ENCODE measurements around the gene EHBP1.
"Not testable (repeated sequence)": the region's sequence is repeated elsewhere in the genome, so short reads cannot be mapped to it uniquely, and the experiment has no call there.

EHBP1 gene

DNA sequence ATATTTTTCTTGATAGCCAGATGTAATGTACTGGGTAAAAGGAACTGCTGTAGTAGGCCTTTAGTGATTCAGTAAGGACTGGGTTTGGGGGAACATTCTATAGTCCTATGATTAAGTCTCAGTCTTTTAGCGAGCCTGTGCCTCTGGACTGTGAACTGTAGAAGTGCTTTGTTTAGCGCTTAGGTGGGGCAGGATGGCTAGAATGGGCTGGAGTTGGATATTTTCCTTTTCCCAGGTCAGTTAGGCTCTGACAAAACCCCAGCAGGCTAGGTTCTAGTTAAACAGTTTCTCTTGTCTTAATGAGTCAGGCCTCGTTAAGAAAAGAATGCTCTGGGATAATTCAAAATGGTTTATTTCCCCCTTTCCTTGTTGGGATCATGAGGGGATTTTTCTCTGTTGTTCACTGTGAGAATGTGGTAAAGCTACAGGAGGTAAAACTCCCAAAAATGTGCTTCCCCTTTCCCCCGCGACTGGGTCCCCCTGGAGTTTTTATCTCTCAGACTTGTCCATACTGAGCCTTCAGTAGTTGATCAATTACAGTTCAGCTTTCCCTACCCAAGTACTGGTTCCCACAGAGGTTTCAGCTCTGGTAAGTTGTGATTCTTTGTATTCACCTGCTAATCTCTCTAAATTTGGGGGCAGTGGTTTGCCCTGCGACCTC, 31.5 kb downstream of the EHBP1 start:
- no peak for DNase-seq

DNA sequence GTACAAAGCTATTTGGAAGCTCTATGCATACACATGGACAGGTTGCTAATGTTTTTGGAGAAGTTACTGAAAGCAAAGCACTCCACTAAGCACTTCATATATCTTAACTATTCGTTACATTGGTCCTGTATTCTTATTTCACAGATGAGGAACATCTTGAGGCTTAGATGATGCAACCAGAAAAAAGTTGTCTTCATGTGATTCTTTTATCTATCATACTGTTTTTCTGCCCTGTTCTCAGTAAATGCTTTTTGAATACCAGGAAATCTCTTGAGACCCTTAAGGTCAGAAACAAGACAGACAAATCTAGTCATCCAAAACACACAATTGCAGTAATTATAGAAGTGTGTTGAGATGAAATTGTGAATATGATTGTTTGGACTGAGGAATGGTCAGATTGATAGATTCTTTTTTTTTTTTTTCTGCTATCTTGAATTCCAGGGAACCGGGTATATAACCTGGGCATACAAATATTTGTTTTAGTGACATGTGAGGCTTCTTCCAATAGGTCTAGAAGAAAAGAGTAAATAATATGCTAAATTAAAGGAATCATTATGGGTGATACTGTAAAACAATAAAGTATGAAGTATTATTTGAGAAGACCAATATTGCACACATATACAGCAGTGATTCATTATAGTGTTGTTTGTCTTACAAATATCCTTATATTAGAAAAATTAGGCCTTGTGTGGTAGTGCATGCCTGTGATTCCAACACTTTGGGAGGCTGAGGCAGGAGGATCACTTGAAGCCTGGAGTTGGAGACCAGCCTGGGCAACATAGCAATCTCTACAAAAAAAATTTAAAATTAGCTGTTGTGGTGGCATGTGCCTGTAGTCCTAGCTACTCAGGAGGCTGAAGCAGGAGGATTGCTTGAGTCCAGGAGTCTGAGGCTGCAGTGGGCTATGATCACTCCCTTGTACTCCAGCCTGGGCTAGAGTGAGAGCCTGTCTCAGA, 33.7 kb downstream of the EHBP1 start:
- DNase-seq, result no peak

DNA sequence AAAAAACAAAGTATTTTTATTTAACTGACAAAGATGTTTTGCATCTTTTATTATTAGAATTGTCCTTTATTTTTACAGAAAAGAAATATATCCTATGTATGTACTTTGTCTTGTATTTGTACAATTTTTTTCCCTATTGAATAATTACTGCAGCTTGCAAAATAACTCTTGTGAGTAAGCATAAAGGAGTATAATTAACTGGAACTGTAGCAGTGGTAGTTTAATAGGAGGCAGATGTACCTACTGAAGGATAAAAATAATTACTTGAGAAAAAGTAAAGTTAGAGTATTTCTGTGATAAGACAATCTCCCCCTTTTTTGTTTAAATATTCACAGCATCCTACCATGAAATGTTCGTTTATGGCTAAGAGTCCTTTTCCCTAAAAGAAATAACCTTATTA, 34.7 kb downstream of the EHBP1 start:
- no peak for DNase-seq

DNA sequence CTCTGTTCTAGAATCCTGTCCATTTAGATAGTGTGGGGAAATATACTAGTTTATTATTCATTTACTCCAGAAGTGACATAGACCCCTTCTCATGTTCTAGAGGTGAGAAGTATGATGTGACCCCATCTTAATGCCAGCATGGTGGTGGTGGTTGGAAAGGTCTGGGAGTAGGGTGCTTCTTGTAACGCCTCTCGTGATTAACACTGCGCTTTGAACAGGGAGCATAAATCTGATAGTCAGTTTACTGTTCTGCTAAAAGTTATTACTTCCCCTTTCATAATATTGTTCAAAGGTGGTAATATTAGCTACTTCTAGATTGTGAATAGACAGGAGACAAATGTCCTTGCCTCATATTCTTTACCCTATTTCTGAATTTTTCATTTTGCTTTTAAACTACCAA, 35.6 kb downstream of the EHBP1 start:
- no peak for DNase-seq

DNA sequence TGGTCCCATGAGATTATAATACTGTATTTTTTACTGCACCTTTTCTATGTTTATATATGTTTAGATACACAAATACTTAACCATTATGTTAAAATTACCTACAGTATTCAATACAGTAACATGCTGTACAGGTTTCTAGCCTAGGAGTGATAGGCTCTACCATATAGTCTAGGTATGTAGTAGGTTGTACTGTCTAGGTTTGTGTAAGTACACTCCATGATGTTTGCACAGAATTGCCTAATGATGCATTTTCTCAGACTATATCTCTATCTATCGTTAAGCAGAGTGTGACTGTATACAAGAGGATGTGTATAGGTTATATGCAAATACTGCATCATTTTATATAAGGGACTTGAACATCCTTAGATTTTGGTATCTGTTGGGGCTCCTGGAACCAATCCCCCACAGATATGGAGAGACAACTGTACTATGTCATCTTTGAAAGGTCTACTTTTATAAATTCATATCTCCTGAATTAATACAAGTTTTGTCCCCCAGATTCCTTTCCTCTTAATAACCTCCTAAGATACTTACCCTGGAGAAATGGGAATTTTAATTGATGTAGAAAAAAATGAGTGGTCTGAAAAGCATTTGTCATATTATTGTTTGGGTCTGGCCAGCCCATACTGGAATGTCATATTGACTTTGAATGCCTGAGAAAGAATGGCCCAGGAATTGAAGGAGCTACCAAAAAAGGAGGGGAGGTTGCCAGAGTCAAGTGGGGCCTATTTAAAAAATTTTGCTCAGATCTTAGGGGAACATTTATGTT, 36.6 kb downstream of the EHBP1 start:
- DNase-seq, result no peak

DNA sequence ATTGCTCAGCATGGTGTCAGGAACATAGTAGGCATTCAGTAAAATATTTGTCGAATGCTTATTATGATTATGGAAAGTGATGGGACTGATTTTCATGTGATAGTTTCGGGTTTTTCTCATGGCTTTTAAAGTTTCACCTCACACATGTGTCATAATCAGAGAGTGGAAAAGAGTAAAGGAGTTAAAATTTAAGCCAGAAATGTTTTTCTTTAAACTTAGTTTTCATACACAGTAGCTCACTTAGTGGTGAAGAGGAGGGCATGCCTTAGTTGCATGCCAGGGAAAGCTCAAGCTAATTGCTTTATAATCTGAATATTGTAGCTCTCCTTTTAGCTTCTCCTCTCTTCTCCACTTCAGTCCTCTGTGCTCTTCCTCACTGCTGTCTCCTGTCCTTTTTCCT, 38.0 kb downstream of the EHBP1 start:
- no peak for DNase-seq

DNA sequence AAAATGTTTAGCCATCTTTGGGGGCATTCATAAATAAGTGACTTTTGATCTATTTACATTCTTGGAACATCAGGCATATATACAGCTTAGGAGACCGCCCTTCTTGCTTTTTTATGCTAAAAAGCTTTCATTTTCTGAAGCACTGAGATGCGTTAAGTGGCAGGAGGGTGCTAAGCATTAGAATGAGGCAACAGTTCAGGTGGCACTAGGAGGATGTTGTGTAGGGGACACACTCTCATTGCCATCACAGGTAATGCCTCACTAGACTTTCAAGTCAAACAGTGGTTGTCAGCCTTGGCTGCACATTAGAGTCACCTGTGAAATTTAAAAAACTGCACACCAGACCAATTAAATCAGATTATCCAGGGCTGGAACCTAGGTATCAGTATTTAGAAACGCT, 39.1 kb downstream of the EHBP1 start:
- DNase-seq, result no peak

DNA sequence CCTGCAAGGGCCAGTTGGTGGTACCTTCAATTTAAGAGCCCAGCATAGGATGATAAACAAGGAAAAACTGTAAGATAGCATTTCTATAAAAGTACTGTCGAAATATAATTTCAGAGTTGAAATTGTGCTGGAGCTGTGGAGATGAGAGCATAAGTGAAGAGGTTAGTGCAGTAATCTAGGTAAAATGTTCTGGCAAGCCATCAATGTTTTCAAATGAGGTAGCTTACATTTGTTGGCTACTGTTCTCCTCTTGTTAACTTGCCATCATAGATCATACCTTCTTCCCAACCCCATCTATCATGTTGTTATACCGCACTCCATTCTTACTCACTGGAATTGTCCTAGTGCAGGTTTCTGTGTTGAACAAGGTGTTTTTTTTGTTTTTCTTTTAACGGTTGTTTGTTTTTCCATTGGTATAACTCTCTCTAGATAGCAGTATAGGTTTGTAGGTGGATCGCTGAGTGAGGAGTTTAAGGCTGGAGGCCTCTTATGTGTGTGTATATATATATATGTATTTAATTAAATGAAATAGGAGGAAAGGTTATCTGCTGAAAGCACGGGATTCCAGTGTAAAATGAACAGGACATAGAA, 40.5 kb downstream of the EHBP1 start:
- DNase-seq, result no peak

DNA sequence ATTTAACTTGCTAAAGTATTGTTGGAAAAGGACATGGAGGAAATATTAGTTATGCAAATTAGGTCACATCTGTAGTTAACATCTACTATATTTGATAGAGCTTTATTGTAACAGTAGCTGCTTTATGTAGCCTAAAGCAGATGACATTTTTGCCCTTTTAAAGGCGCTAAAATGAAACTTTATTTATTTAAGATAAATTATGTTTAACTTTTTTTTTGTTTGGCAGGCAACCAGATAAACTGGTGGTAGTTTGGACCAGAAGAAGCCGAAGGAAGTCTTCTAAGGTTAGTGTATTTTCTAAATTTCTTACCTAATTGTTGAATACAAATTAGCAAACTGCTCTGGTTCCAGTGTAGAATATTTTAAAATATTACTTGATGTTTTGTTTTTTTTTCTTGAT, 41.7 kb downstream of the EHBP1 start:
- no peak for DNase-seq

DNA sequence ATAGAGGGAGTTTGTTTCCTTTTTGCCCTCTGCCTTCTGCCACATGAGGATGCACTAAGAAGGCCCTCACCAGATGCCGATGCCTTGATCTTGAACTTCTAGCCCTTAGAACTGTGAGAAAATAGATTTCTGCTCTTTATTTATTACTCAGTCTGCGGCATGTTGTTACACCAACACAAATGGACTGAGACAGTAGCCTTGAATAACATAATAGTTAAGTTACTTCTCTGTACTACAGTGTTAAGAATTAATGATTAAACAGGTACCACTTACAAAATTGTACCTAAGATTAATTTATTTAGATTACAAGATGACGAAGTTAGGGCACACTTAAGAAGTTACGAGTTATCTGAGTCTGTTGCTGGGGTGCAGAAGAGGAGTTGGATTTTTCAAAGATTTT, 42.4 kb downstream of the EHBP1 start:
- no peak for DNase-seq

DNA sequence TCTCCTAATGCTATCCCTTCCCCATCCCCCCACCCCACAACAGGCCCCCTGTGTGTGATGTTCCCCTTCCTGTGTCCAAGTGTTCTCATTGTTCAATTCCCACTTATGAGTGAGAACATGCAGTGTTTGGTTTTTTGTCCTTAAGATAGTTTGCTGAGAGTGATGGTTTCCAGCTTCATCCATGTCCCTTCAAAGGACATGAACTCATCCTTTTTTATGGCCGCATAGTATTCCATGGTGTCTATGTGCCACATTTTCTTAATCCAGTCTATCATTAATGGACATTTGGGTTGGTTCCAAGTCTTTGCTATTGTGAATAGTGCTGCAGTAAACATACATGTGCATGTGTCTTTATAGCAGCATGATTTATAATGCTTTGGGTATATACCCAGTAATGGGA, 43.6 kb downstream of the EHBP1 start:
- not testable (repeated sequence) for DNase-seq

DNA sequence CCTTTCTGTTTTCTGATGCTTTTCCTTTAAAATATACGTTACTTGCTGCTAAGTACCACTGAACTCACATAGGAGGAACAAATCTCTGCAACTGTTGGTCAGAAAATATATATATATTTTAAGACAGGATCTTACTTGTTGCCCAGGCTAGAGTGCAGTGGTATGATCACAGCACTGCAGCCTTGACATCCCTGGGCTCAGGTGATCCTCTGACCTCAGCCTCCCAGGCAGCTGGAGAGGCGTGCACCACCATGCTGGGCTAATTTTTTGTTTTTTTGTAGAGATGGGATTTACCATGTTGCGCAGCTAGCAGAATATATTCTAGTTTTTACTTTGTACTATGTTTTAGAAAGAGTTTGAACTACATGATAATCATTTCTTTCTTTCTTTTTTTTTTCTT, 51.5 kb downstream of the EHBP1 start:
- no peak for DNase-seq

DNA sequence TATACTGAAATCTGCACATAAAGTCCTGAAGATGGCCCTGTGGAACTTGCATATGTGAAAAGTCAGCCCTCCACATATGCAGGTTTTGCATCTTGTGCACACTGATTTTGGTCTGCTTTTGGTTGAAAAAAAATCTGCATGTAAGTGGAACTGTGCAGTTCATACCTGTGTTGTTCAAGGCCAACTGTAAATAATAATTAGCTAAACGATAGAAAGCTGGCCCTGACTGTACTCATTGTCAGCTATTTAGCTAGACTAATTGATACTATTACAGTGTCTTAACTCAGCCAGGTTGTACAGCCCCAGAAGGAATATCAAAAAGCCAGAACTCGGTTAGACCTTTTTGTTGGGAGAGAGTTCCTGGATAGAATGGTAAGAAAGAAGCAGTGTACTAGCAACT, 54.5 kb downstream of the EHBP1 start:
- DNase-seq, result no peak

DNA sequence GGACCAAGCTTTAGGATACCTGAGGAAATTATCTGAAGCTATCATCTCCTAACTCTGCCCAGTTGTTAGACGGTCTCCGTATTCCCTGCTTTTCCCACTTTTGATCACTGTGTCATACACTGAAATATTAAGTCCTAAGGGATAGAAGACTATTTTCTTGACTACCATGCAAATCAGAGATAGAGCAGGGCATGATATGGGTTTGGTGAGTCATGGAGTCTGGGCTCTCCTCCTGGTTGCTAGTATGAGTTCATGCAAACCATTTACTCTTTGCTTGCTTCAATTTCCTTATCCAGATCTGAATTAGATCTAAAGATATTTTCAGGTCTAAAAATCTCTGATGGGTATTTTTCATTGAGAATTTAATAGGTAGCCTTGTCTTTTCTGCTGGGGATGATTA, 55.0 kb downstream of the EHBP1 start:
- DNase-seq, result peak; percentile 48

DNA sequence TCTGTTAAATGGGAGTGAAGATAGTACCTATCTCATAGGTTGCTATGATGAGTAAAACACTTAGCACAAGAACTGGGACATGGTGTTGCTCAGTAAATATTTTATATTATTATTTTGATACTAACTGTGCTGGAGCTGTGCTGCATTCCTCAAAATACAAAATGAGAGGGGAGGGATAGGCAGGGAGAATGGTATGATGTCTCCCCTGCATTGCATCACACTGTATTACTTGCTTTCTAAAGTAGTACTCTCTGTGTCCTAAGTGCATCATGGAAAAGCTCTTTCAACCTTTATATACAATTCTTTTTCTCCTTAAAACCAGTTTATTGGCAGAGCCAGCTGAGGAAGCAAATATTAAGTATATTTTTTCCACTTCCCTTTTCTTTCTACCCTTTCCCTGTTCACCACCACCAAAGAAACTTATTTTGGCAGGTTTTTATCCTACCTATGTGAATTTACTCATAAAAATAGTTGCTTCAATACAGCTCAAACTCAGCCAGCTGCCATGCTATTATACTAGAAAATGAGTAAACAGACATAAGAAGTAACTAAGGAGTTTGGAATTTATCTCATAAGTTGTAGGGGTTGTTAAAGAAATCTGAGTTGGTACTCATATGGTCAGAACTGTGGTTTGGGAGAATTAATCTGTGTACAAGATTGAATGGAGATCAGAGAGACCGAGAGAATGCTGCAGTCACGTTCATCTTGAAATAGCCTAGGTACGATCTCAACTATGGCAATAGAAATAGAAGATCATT, 60.3 kb downstream of the EHBP1 start:
- DNase-seq, result peak; percentile 4

DNA sequence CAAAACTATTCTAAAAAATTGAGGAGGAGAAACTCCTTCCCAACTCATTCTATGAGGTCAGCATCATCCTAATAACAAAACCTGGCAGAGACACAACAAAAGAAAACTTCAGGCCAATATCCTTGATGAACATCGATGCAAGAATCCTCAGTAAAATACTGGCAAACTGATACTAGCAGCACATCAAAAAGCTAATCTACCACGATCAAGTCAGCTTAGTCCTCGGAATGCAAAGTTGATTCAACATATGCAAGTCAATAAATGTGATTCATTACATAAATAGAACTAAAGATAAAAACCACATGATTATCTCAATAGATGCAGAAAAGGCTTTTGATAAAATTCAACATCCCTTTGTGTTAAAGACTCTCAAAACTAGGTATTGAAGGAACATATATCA, 63.1 kb downstream of the EHBP1 start:
- no peak for DNase-seq

DNA sequence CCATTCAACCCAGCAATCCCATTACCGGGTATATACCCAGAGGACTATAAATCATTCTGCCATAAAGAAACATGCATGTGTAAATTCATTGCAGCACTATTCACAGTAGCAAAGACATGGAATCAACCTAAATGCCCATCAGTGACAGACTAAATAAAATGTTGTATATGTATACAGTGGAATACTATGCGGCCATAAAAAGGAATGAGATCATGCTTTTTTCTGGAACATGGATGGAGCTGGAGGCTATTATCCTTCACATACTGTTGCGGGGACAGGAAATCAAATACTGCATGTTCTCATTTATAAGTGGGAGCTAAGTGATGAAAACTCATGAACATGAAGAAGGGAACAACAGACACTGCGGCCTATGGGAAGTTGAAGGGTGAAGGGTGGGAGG, 65.1 kb downstream of the EHBP1 start:
- no peak for DNase-seq

DNA sequence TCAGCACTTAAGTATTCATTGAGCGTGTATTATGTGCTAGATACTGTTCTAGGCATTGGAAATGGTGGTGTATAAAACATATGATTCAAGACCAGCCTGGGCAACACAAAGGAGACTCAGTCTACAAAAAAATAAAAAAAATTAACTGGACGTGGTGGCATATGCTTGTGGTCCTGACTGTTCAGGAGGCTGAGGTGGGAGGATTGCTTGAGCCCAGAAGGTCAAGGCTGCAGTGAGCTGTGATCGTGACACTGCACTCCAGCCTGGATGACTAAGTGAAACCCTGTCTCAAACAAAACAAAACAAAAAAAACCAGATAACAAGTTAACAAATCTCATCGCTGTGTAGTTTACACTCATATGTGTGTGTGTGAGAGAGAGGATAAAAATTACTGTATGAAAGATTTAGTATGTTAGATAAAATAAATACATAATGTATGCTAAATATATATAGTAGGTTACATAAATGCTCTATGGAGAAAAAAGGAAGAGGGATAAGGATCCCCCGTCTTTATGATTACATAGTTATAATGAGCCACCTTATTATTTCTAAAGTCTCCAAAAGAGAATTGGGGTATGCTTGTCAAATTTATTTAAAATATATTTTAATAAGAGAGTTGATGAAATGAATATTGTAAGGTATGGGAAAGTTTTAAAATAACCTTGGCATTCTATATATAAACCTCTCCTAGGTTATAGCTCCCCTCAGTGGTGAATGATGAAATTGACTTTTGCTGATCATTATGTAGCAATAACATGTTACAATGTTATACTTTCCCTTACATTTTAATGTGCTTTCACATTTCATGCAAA, 69.2 kb downstream of the EHBP1 start:
- DNase-seq, result peak; percentile 55

DNA sequence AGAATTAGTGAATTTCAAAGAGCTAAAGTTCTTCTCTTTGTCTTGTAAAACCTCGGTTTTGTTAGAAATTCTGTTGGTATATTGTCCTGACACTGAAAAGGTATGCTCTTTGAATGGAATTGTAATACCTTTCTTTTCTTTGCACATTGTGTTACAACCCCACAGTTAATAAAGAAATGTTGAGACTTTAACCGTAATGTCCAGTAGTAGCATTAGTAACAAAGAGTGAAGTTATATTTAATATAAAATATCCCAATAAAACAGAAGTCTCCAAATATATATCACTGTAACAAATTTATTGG, 69.8 kb downstream of the EHBP1 start:
- no peak for DNase-seq

DNA sequence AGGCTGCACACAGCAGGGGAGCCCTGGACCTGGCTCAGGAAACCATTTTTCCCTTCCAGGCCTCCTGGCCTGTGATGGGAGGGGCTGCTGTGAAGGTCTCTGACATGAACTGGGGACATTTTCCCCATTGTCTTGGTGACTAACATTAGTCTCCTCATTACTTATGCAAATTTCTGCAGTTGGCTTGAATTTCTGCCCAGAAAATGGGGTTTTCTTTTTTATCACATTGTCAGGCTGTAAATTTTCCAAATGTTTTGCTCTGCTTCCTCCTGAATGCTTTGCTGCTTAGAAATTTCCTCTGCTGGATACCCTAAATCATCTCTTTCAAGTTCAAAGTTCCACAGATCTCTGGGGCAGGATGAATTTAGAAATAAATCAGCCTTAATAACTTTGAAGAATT, 78.2 kb downstream of the EHBP1 start:
- DNase-seq, result no peak

DNA sequence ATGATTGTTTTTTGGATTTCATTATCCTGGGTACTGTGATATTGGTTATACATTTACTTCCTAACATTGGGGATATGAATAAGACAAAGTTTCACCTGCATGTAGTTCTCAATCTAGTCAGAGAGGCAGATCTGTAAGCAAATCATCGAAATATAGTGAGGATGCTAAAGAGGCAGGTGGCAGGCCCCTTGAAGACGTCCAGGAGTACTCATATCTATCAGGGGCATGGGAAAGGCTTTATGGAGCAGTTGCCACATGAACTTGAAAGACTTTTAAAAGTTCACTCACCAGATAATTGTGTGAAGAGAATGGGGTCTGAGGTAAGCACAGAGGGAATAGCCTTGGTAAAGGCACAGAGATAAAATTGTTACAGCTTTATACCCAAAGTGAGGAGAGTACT, 78.8 kb downstream of the EHBP1 start:
- no peak for DNase-seq

DNA sequence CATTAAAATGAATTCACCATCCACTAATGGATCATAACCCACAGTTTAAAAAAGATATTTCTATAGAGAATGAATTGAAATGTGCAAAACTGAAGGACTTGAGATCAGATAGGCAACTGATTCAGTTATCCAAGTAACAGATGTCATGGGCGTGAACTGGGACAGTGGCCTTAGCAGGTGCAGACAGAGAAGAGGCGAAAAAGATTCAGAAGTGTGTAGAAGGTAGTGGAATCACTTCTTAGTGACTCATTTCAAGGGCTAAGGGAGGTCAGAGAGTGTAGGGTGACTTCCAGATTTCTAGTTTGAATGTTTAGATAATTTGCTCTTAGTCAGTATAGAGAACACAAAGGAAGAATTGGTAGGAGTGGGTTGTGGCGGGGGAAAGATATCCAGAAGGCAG, 79.7 kb downstream of the EHBP1 start:
- peak; percentile 24 for DNase-seq

Data from HCEC 1CT (cell line).